ENCODE results near the gene MUC4. TPM values are rescaled to one million over a fixed set of nuclear protein-coding genes. Genes with fewer than 3 reads are reported as not detected.

The MUC4 gene
- polyA plus RNA-seq, 1 of the 3 experiments (the other 2 are of a cell fraction), result 0.07 TPM

GRCh38 chr3:195768414-195768813 lies 43.3 kb downstream of the MUC4 start:
- H4K20me1 ChIP-seq (ENCODE audit: insufficient read depth), result no peaks in the 10 kb centered on the region
- H3K4me1 ChIP-seq (ENCODE audit: control insufficient read depth in 1 of 2, insufficient read depth in 2 of 2, low read depth in 1 of 2, low read length in 1 of 2), result no peaks in the 10 kb centered on the region
- H3K4me2 ChIP-seq, result no peak overlapping the region
- no peaks in the 10 kb centered on the region for H3K27me3 ChIP-seq (ENCODE audit: insufficient read depth)
- H3F3A ChIP-seq (replicated peaks; ENCODE audit: insufficient read depth), result no peaks in the 10 kb centered on the region
- no peaks in the 10 kb centered on the region for H3K79me2 ChIP-seq (ENCODE audit: insufficient read depth)
- ChIA-PET CTCF (no interaction called here), POLR2A (no interaction called here)
- H2AFZ ChIP-seq (ENCODE audit: low read depth), result no peak overlapping the region
- H3K9me2 ChIP-seq, result no peaks in the 10 kb centered on the region
- H3K4me3 ChIP-seq (ENCODE audit: low read depth in 2 of 2, low read length in 1 of 2), result no peak overlapping the region
- WGBS (ENCODE audit: low lambda C conversion rate), result 24% methylated on average over 6 of the region's 6 CpGs
- H3K9me3 ChIP-seq, result no peaks in the 10 kb centered on the region
- no peaks in the 10 kb centered on the region for H3K36me3 ChIP-seq (replicated peaks in 1 of 2; ENCODE audit: control insufficient read depth in 1 of 2, insufficient read depth in 2 of 2, low read length in 1 of 2)
- H3K9ac ChIP-seq, result no peak overlapping the region
- H3K27ac ChIP-seq (ENCODE audit: low read depth in 2 of 2, low read length in 1 of 2), result no peak overlapping the region
- no peak for DNase-seq
- TF ChIP-seq CTCF (IDR thresholded peaks at IDR 0.05), result no peak
- no peak for TF ChIP-seq ZBTB33 (IDR thresholded peaks at IDR 0.05; ENCODE audit: borderline replicate concordance, low read depth)
- TF ChIP-seq GABPA (IDR thresholded peaks at IDR 0.05; ENCODE audit: low read depth), result no peak
- TF ChIP-seq TEAD4 (IDR thresholded peaks at IDR 0.05; ENCODE audit: borderline replicate concordance, insufficient read depth), result no peak
- no peak for TF ChIP-seq USF2 (IDR thresholded peaks at IDR 0.05; ENCODE audit: borderline replicate concordance, low read depth, low read length)
- TF ChIP-seq CHD2 (IDR thresholded peaks at IDR 0.05; ENCODE audit: low read length, partially characterized antibody), result no peak
- no peak for TF ChIP-seq REST (IDR thresholded peaks at IDR 0.05; ENCODE audit: low read depth, low read length)
- TF ChIP-seq EP300 (IDR thresholded peaks at IDR 0.05; ENCODE audit: borderline replicate concordance in 1 of 2, low read depth in 1 of 2, low read length in 1 of 2), result no peak
- no peak for TF ChIP-seq ELF1 (IDR thresholded peaks at IDR 0.05)
- no peak for TF ChIP-seq GATA2 (CRISPR knock-in tag; IDR thresholded peaks at IDR 0.05)
- TF ChIP-seq FOSL2 (IDR thresholded peaks at IDR 0.05; ENCODE audit: borderline replicate concordance, low read depth), result no peak
- no peak for TF ChIP-seq EZH2phosphoT487 (IDR thresholded peaks at IDR 0.05; ENCODE audit: borderline replicate concordance, low read depth)
- no peak for TF ChIP-seq POLR2AphosphoS5 (IDR thresholded peaks at IDR 0.05; ENCODE audit: low read depth, low read length)
